AG04450 (cell line): ENCODE measurements around the gene CNTN5. TPM values are rescaled to one million over a fixed set of nuclear protein-coding genes. Genes with fewer than 3 reads are reported as not detected.

Source experiments
- CTCF ChIA-PET: fragments of 300-600, 350-600 bp; formaldehyde crosslinking; extraction: SDS; loops from one replicate; lab custom pipeline; 2022; ENCODE audit warnings: antibody characterized with exemption, inconsistent platforms; lab: Charles Lee
- POLR2A ChIA-PET: fragments of 350-600 bp; formaldehyde crosslinking; extraction: SDS; loops from one replicate; lab custom pipeline; 2021; ENCODE audit warnings: antibody characterized with exemption, inconsistent platforms; lab: Yijun Ruan, JAX
- DNase-seq: peaks from one replicate; pipeline ENCODE4 v3.0.0-alpha.2; 2011; ENCODE audit warnings: low read depth, low spot score
- H3K27ac ChIP-seq: one replicate; pipeline ENCODE4 v1.5.1; 2012; ENCODE audit warnings: low read depth, low read length, control low read depth
- H3K27me3 ChIP-seq: one replicate; pipeline ENCODE4 v1.6.0; 2012; ENCODE audit warnings: low read length; ENCODE audit not compliant: control insufficient read depth, insufficient read depth
- H3K4me3 ChIP-seq: 2 replicates; pipeline ENCODE4 v1.5.1; 2011; ENCODE audit warnings: mild to moderate bottlenecking, low read depth, low read length, control low read depth
- H3K9me3 ChIP-seq: 2 replicates; pipeline ENCODE4 v1.5.1; 2012; ENCODE audit warnings: low read length; ENCODE audit not compliant: control insufficient read depth, insufficient read depth
- polyA plus RNA-seq: library from polyadenylated mRNA; depleted of rRNA; stranded (reverse); fragments of >200 nt; gene quantifications from 2 replicates; pipeline ENCODE4 v1.2.3, GENCODE V29; 2011
- TF ChIP-seq, protein P1 (sequence below): IDR thresholded peaks from 2 replicates; pipeline ENCODE4 v1.5.1; 2011; ENCODE audit warnings: low read depth, low read length, control low read depth, inconsistent platforms

CNTN5 gene
- polyA plus RNA-seq, 1 experiment = not detected

- CTCF ChIA-PET = no interaction called here
- no peak overlapping the region for H3K27ac ChIP-seq
- TF ChIP-seq, protein P1, sequence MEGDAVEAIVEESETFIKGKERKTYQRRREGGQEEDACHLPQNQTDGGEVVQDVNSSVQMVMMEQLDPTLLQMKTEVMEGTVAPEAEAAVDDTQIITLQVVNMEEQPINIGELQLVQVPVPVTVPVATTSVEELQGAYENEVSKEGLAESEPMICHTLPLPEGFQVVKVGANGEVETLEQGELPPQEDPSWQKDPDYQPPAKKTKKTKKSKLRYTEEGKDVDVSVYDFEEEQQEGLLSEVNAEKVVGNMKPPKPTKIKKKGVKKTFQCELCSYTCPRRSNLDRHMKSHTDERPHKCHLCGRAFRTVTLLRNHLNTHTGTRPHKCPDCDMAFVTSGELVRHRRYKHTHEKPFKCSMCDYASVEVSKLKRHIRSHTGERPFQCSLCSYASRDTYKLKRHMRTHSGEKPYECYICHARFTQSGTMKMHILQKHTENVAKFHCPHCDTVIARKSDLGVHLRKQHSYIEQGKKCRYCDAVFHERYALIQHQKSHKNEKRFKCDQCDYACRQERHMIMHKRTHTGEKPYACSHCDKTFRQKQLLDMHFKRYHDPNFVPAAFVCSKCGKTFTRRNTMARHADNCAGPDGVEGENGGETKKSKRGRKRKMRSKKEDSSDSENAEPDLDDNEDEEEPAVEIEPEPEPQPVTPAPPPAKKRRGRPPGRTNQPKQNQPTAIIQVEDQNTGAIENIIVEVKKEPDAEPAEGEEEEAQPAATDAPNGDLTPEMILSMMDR = no peak
- H3K9me3 ChIP-seq = no peaks in the 10 kb centered on the region
- no peaks in the 10 kb centered on the region for H3K27me3 ChIP-seq
- no peak overlapping the region for H3K4me3 ChIP-seq
- POLR2A ChIA-PET = no interaction called here
- DNase-seq = no peak
These were observed 546.7 kb downstream of the CNTN5 start for GRCh38 chr11:99567334-99567956.

DNA sequence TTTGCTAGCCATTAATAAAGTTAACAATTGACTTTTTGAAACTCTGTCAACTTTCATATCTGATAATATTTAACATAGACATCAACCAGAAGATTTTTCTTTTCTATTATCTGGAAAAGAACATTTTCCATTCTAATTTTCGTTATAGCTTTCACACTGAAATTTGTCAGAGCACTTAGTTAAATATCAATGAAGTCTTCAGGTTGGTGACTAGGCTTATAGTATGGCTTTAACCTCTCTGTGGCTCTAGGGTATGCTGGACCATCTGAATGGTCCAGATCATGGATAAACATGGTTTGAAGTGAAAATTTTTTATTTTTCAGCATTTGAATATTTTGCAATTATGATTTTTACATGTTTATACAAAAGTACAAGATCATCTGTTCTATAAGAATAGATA, 548.1 kb downstream of the CNTN5 start:
- Histone ChIP-seq H3K27me3 (no peaks in the 10 kb centered on the region), H3K27ac (no peak overlapping the region), H3K4me3 (no peak overlapping the region), H3K9me3 (no peaks in the 10 kb centered on the region)
- no peak for DNase-seq
- ChIA-PET CTCF (no interaction called here), POLR2A (no interaction called here)
- TF ChIP-seq, protein P1 = no peak

GRCh38 chr11:99571094-99571493, 550.3 kb downstream of the CNTN5 start:
- POLR2A ChIA-PET = no interaction called here
- TF ChIP-seq, protein P1 = no peak
- H3K27ac ChIP-seq = no peak overlapping the region

GRCh38 chr11:99584830-99585229, 564.1 kb downstream of the CNTN5 start:
- Histone ChIP-seq H3K27ac (no peak overlapping the region), H3K9me3 (no peaks in the 10 kb centered on the region), H3K4me3 (no peak overlapping the region), H3K27me3 (no peaks in the 10 kb centered on the region)
- ChIA-PET POLR2A (no interaction called here), CTCF (no interaction called here)
- TF ChIP-seq, protein P1 = no peak
- DNase-seq = no peak

More at GRCh38 chr11:99571094-99571493, 550.3 kb downstream of the CNTN5 start:
- CTCF ChIA-PET = no interaction called here
- DNase-seq = no peak
- Histone ChIP-seq H3K4me3 (no peak overlapping the region), H3K9me3 (no peaks in the 10 kb centered on the region), H3K27me3 (no peaks in the 10 kb centered on the region)

DNA sequence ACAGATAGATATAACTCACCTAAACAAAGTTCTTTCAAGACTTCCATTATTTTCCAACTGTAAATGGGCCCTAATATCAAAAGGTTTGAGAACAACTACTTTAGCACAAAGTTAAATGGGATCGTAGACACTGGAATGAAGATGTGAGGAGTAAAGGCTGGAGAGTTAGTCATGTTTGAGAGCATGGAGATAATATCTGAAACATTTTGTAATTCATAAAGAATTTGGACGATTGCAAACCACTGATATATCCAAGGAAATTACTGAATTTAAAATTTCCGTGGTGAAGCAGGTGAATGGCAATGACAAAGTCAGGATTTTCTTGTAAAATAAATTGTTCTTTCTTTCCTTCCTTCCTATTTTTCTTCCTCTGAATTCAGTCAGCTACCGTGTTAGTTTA, 564.9 kb downstream of the CNTN5 start:
- POLR2A ChIA-PET = no interaction called here

More for the DNA sequence above, 564.9 kb downstream of the CNTN5 start:
- CTCF ChIA-PET = no interaction called here
- no peaks in the 10 kb centered on the region for H3K27me3 ChIP-seq
- H3K4me3 ChIP-seq = no peak overlapping the region
- no peak for DNase-seq
- no peaks in the 10 kb centered on the region for H3K9me3 ChIP-seq
- TF ChIP-seq, protein P1 = no peak
- no peak overlapping the region for H3K27ac ChIP-seq
